Measurements from ENCODE around the gene RNPEPL1. TPM values are rescaled to one million over a fixed set of nuclear protein-coding genes. Genes with fewer than 3 reads are reported as not detected.

The RNPEPL1 gene
- polyA plus RNA-seq, 3 donors, result 15.4 to 100 (median 36.4) TPM

DNA sequence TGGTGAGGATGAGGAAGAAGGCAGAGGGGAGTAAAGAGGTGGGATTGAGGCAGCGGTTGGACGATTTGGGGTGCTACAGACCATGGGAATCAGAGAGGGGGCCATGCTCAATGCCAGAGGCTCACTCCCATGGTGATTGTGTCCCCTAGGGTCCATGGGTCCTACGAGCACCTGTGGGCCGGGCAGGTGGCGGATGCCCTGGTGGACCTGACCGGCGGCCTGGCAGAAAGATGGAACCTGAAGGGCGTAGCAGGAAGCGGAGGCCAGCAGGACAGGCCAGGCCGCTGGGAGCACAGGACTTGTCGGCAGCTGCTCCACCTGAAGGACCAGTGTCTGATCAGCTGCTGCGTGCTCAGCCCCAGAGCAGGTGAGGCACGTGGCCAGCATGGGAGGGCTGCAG lies 23.5 kb downstream of the RNPEPL1 start:
- peaks cover 50 to 77% of the 10 kb centered on the region in 2 donors for H3K36me3 Mint-ChIP-seq
- no peak overlapping the region for H3K9ac ChIP-seq (ENCODE audit: insufficient read depth, low read length, poor library complexity, severe bottlenecking)
- no peak for DNase-seq
- peaks cover 0 to 2% (median 0%) of the 10 kb centered on the region in 3 donors for H3K27me3 Mint-ChIP-seq (ENCODE audit: low read depth in 3 of 3)
- peak overlapping the region in 2 of 7 donors; percentile 42 to 91 for H3K27ac Mint-ChIP-seq
- intact Hi-C loops (cut with micrococcal nuclease), result no loop called here
- no peak overlapping the region for H3K4me3 Mint-ChIP-seq
- H2AFZ ChIP-seq (ENCODE audit: insufficient read depth, low read depth, low read length, poor library complexity, severe bottlenecking), result no peak overlapping the region
- H3K4me3 ChIP-seq (replicated peaks in 1 of 3; ENCODE audit: low read depth in 2 of 3, low read length in 3 of 3), result no peak overlapping the region
- peaks cover 64% of the 10 kb centered on the region for H4K20me1 ChIP-seq (ENCODE audit: insufficient read depth, low read length)
- no peaks in the 10 kb centered on the region for H3K9me3 Mint-ChIP-seq
- no peak overlapping the region for H3K27ac ChIP-seq (ENCODE audit: low read depth in 1 of 2, low read length in 2 of 2)
- peaks cover 22% of the 10 kb centered on the region for H3K4me1 Mint-ChIP-seq
- H3K4me1 ChIP-seq (ENCODE audit: control insufficient read depth in 1 of 2, insufficient read depth in 2 of 2, low read length in 2 of 2), result peaks cover 17% of the 10 kb centered on the region in 2 donors
- H3K79me2 ChIP-seq (ENCODE audit: insufficient read depth, low read length), result peaks cover 63% of the 10 kb centered on the region
- no peaks in the 10 kb centered on the region for H3K27me3 ChIP-seq (ENCODE audit: control insufficient read depth in 2 of 2, insufficient read depth in 2 of 2, low read length in 2 of 2)
- no peak overlapping the region for H3K4me2 ChIP-seq (replicated peaks; ENCODE audit: extremely low read depth, low read length, poor library complexity, severe bottlenecking)
- H3K9me3 ChIP-seq (replicated peaks in 1 of 2; ENCODE audit: control insufficient read depth in 1 of 2, insufficient read depth in 1 of 2, low read length in 2 of 2), result no peaks in the 10 kb centered on the region
- TF ChIP-seq, protein P1, sequence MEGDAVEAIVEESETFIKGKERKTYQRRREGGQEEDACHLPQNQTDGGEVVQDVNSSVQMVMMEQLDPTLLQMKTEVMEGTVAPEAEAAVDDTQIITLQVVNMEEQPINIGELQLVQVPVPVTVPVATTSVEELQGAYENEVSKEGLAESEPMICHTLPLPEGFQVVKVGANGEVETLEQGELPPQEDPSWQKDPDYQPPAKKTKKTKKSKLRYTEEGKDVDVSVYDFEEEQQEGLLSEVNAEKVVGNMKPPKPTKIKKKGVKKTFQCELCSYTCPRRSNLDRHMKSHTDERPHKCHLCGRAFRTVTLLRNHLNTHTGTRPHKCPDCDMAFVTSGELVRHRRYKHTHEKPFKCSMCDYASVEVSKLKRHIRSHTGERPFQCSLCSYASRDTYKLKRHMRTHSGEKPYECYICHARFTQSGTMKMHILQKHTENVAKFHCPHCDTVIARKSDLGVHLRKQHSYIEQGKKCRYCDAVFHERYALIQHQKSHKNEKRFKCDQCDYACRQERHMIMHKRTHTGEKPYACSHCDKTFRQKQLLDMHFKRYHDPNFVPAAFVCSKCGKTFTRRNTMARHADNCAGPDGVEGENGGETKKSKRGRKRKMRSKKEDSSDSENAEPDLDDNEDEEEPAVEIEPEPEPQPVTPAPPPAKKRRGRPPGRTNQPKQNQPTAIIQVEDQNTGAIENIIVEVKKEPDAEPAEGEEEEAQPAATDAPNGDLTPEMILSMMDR (IDR thresholded peaks at IDR 0.05), result no peak
- WGBS (ENCODE audit: insufficient coverage), result 98% methylated on average over 13 of the region's 13 CpGs
- H3K36me3 ChIP-seq (replicated peaks in 1 of 2; ENCODE audit: control insufficient read depth in 1 of 2, insufficient read depth in 2 of 2, low read length in 2 of 2), result peaks cover 56 to 79% of the 10 kb centered on the region in 2 donors

DNA sequence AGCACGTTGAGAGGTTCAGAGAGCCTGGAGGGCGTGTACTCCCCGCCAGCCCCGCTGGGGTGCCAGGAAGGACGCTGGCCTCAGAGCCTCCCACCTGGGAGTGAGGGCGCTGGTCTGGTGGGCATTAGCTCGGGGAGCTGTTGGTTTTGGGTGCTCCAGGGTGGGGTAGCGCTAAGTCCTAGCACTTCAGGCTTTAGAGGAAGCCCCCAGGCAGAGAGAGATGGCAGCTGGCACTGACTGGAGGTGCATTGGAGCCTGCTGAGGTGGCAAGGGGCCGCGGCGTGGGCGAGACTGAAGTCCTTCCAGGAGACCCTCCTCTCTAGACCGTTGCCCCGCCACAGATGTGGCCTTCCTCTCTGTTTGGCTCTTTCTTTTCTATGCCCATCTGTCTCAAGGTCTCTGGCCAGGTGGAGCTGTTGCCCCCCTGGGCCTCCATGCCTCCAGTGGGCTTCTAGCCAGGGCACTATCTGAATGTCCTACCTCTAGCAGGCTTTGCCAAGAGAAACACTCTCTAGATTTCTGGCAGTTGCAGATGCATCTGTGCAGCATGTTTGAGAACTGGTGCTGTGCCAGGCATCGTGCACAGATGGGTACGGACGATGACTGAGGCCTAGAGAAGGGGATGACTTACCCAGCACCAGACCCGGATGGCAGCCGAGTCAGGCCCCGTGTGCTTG lies 24.9 kb downstream of the RNPEPL1 start:
- TF ChIP-seq, protein P1 (IDR thresholded peaks at IDR 0.05), result no peak
- Histone ChIP-seq H3K9ac (ENCODE audit: insufficient read depth, low read length, poor library complexity, severe bottlenecking) (no peak overlapping the region), H4K20me1 (ENCODE audit: insufficient read depth, low read length) (peaks cover 54% of the 10 kb centered on the region), H3K9me3 (replicated peaks in 1 of 2; ENCODE audit: control insufficient read depth in 1 of 2, insufficient read depth in 1 of 2, low read length in 2 of 2) (no peaks in the 10 kb centered on the region), H3K27me3 (ENCODE audit: control insufficient read depth in 2 of 2, insufficient read depth in 2 of 2, low read length in 2 of 2) (no peaks in the 10 kb centered on the region), H3K4me3 (replicated peaks in 1 of 3; ENCODE audit: low read depth in 2 of 3, low read length in 3 of 3) (no peak overlapping the region), H3K79me2 (ENCODE audit: insufficient read depth, low read length) (peaks cover 51% of the 10 kb centered on the region), H3K4me1 (ENCODE audit: control insufficient read depth in 1 of 2, insufficient read depth in 2 of 2, low read length in 2 of 2) (peaks cover 3 to 4% of the 10 kb centered on the region in 2 donors), H3K36me3 (replicated peaks in 1 of 2; ENCODE audit: control insufficient read depth in 1 of 2, insufficient read depth in 2 of 2, low read length in 2 of 2) (peaks cover 68 to 92% of the 10 kb centered on the region in 2 donors), H3K4me2 (replicated peaks; ENCODE audit: extremely low read depth, low read length, poor library complexity, severe bottlenecking) (no peak overlapping the region), H3K27ac (ENCODE audit: low read depth in 1 of 2, low read length in 2 of 2) (no peak overlapping the region), H2AFZ (ENCODE audit: insufficient read depth, low read depth, low read length, poor library complexity, severe bottlenecking) (no peak overlapping the region)
- no peak for DNase-seq
- Mint-ChIP-seq H3K4me1 (peaks cover 11% of the 10 kb centered on the region), H3K27ac (peak overlapping the region in 1 of 7 donors; percentile 71), H3K27me3 (ENCODE audit: low read depth in 3 of 3) (no peaks in the 10 kb centered on the region), H3K9me3 (no peaks in the 10 kb centered on the region), H3K36me3 (peaks cover 50 to 86% of the 10 kb centered on the region in 2 donors), H3K4me3 (no peak overlapping the region)
- 97% methylated on average over 20 of the region's 20 CpGs for WGBS (ENCODE audit: insufficient coverage)
- intact Hi-C loops (cut with micrococcal nuclease), result no loop called here

Data from CD14-positive monocyte (primary cell).